ENCODE results near the gene UBA7. TPM values are rescaled to one million over a fixed set of nuclear protein-coding genes. Genes with fewer than 3 reads are reported as not detected.
A peak's percentile ranks its signal among the peaks of the same experiment; 100 is the strongest.

UBA7 gene
- total RNA-seq, 4 donors from 2014 or later, result 3.5 to 16.1 (median 5.1) TPM

DNA sequence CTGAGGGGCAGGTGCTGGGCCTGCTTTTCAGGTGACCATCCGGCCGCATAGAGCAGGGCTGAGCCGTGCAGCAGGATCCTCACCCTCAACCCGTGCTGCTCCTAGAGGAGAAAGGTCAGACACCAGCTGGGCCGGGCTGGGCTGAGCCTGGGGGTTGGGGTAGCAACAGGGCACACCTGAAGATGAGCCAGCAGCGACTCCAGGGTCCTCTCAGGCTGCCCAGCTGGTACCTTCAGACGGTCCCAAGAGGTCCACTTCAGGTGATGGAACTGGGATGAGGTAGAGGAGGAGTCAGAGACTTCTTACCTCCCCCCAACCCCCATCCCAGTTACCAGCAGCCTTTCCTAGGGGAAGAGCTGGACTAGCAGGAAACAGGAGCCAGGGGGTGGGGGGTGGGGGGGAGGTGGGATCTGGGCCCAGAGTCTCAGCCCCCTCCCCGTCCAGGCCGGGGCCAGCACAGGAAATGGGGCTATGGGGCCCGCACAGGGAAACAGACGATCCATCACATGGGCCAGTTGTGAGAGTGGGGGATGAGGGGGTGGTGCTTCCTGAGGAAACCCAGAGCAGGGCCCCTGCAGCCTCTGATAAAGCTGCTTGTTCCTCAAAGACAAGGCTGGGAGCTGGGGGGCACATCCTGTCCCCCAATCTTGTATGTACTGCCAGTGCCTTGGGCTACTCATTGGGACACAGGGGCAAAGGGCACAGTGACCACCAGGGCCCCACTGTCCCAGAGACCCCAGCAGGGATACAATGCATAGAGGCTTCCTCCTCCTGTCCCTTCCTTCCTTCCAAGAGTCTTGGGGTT is 7.7 kb downstream of the UBA7 start:
- Histone ChIP-seq H3K4me1 (peaks cover 40 to 45% of the 10 kb centered on the region in 2 donors), H3K27me3 (no peaks in the 10 kb centered on the region), H3K27ac (peak overlapping the region; percentile 89 to 97 (median 93)), H3K36me3 (no peaks in the 10 kb centered on the region), H3K9me3 (no peaks in the 10 kb centered on the region), H3K4me3 (peak overlapping the region in 3 of 4 donors; percentile 10 to 34 (median 27))
- DNase-seq (no peak), ATAC-seq (no peak)
- intact Hi-C loops (cut with DNase I; ENCODE audit: low total_unique reads), result loop anchor here (1.0 kb wide), 1 partner anchor 20 kb away; the partner anchor contains the start of gene IP6K1
- in situ Hi-C loops (cut with MboI; ENCODE audit: low sequenced_read_pairs in 4 of 4), result loop anchor here in 1 of 4 donors (5.0 kb wide), 1 partner anchor 36 kb away; no protein-coding TSS in a partner anchor
- TF ChIP-seq, protein P1, sequence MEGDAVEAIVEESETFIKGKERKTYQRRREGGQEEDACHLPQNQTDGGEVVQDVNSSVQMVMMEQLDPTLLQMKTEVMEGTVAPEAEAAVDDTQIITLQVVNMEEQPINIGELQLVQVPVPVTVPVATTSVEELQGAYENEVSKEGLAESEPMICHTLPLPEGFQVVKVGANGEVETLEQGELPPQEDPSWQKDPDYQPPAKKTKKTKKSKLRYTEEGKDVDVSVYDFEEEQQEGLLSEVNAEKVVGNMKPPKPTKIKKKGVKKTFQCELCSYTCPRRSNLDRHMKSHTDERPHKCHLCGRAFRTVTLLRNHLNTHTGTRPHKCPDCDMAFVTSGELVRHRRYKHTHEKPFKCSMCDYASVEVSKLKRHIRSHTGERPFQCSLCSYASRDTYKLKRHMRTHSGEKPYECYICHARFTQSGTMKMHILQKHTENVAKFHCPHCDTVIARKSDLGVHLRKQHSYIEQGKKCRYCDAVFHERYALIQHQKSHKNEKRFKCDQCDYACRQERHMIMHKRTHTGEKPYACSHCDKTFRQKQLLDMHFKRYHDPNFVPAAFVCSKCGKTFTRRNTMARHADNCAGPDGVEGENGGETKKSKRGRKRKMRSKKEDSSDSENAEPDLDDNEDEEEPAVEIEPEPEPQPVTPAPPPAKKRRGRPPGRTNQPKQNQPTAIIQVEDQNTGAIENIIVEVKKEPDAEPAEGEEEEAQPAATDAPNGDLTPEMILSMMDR (IDR thresholded peaks at IDR 0.05 in 4 of 5, conservative IDR thresholded peaks at IDR 0.05 in 1 of 5), result no peak
- TF ChIP-seq POLR2A (IDR thresholded peaks at IDR 0.05), result no peak

DNA sequence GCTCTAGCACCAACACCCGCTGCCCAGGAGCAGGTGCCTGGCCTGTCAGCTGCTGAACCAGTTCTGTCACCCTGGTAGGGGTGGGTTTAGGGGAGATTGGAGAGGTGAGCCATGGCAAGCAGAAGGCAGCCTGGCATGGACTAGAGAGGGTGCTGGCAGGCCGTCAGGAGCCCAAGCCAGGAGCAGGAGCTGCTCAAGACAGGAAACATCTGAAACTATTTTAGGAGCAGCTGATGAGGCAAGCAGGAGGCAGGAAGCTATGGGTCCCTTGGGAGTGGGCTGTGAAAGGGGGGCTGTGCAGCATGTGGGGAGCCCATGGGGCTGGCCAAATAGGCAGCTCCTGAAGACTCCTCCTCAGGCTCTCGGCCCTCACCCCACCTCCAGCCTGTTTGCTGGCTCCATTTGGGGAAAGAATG is 8.4 kb downstream of the UBA7 start:
- ATAC-seq (peak; percentile 80 to 81), DNase-seq (peak; percentile 87 to 98)
- TF ChIP-seq, protein P1 (IDR thresholded peaks at IDR 0.05 in 4 of 5, conservative IDR thresholded peaks at IDR 0.05 in 1 of 5), result no peak
- peak; percentile 2 to 13 for TF ChIP-seq POLR2A (IDR thresholded peaks at IDR 0.05)
- Histone ChIP-seq H3K27me3 (no peaks in the 10 kb centered on the region), H3K36me3 (no peaks in the 10 kb centered on the region), H3K4me1 (peaks cover 40 to 45% of the 10 kb centered on the region in 2 donors), H3K9me3 (no peaks in the 10 kb centered on the region), H3K27ac (peak overlapping the region; percentile 89 to 97 (median 93)), H3K4me3 (peak overlapping the region in 3 of 4 donors; percentile 27 to 89 (median 83))
- intact Hi-C loops (cut with DNase I; ENCODE audit: low total_unique reads), result loop anchor here (1.0 kb wide), 1 partner anchor 19 kb away; the partner anchor contains the start of gene IP6K1
- in situ Hi-C loops (cut with MboI; ENCODE audit: low sequenced_read_pairs in 4 of 4), result loop anchor here in 1 of 4 donors (5.0 kb wide), 1 partner anchor 37 kb away; no protein-coding TSS in a partner anchor

DNA sequence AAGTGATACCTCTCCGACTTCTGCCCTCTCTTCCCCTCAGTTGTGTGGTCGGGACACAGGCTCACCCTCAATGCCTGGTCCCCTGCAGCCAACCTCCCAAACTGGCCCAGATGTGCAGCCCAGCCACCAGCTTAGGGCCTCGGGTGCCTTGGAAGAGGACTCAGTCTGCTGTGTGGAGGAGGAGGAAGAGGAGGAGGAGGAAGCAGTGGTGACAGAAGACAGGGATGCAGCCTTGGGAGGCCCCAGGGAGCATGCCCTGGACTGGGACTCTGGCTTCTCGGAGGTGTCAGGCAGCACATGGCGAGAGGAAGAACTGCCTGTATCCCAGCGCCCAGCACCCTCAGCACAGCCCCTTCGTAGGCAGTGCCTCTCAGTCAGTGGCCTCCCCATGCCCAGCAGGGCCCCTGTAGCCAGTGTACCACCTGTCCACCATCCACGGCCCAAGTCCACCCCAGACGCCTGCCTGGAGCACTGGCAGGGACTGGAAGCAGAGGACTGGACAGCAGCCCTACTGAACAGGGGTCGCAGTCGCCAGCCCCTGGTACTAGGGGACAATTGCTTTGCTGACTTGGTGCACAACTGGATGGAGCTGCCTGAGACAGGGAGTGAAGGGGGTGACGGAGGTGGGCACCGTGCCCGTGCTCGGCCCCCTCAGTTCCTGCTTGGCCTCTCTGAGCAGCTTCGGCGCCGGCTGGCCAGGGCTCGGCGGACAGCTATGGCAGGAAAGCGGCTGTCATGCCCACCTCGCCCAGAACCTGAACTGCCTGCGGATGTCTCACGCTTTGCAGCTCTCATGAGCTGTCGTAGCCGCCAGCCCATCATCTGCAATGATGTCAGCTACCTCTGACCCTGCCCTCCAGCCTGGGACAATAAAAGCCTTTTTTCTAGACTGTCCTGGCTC is 9.4 kb downstream of the UBA7 start:
- Histone ChIP-seq H3K27me3 (no peaks in the 10 kb centered on the region), H3K4me3 (peak overlapping the region; percentile 83 to 99 (median 88)), H3K9me3 (no peaks in the 10 kb centered on the region), H3K27ac (peak overlapping the region; percentile 89 to 97 (median 93)), H3K4me1 (peaks cover 40 to 45% of the 10 kb centered on the region in 2 donors), H3K36me3 (no peaks in the 10 kb centered on the region)
- DNase-seq (no peak), ATAC-seq (no peak)
- intact Hi-C loops (cut with DNase I; ENCODE audit: low total_unique reads), result loop anchor here (1.0 to 5.0 kb wide), 2 partner anchors 18 to 98 kb away; partner anchors contain the start of genes IP6K1 and MST1R
- TF ChIP-seq, protein P1 (IDR thresholded peaks at IDR 0.05 in 4 of 5, conservative IDR thresholded peaks at IDR 0.05 in 1 of 5), result no peak
- TF ChIP-seq POLR2A (IDR thresholded peaks at IDR 0.05), result no peak
- in situ Hi-C loops (cut with MboI; ENCODE audit: low sequenced_read_pairs in 4 of 4), result loop anchor here in 2 of 4 donors (5.0 kb wide), 1 partner anchor 38 kb away; no protein-coding TSS in a partner anchor

DNA sequence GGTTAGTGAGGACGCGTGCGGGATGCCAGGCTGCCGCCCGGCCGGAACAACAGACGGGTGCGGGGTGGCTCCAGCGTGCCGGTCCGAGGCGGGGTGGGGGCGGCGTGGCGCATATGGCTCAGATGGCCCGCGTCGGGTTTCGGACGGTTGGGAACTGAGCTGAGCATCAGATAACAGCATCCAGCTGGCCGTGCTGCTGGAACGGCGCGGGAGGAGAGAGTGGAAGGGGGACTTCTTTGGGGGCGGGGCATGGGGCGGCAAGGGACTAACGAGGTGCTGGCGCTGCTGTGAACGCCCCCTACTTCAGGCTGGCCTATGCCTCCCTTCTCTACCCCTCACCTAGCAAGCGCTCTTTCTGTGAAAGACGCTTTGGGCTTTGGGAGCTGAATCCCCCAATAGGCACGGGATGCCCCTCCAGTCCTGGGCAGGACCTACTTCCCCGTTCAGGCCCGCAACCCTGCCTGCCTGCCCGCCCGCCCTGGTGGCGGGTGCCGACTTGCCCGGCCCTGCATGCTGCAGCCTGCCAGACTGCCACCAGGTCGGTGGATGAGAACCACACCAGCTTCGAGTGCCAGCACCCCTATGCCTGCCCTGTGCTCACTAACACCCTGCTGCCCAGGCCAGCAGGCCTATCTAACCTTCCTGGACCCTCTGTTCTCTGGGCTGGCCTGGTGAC is 10.2 kb downstream of the UBA7 start:
- H3K9me3 ChIP-seq, result no peaks in the 10 kb centered on the region
- H3K4me1 ChIP-seq, result peaks cover 40 to 45% of the 10 kb centered on the region in 2 donors
- H3K27me3 ChIP-seq, result no peaks in the 10 kb centered on the region
- peak overlapping the region; percentile 83 to 99 (median 88) for H3K4me3 ChIP-seq
- peak overlapping the region; percentile 89 to 97 (median 93) for H3K27ac ChIP-seq
- DNase-seq (peak in 1 of 2 donors; percentile 28), ATAC-seq (peak; percentile 15 to 18)
- TF ChIP-seq POLR2A (IDR thresholded peaks at IDR 0.05), result no peak
- TF ChIP-seq, protein P1 (IDR thresholded peaks at IDR 0.05 in 4 of 5, conservative IDR thresholded peaks at IDR 0.05 in 1 of 5), result peak in 1 of 5 experiments; percentile 14
- H3K36me3 ChIP-seq, result no peaks in the 10 kb centered on the region
- intact Hi-C loops (cut with DNase I; ENCODE audit: low total_unique reads), result loop anchor here (2.0 to 5.0 kb wide), 2 partner anchors 81 to 99 kb away; partner anchors contain the start of genes GMPPB and MST1R
- in situ Hi-C loops (cut with MboI; ENCODE audit: low sequenced_read_pairs in 4 of 4), result loop anchor here in 1 of 4 donors (5.0 kb wide), 1 partner anchor 39 kb away; no protein-coding TSS in a partner anchor
